GM21381 (cell line): ENCODE data around the gene KLHL17.
"Not testable (repeated sequence)": the region's sequence is repeated elsewhere in the genome, so short reads cannot be mapped to it uniquely, and the experiment has no call there.

Experiments
- ATAC-seq: cut with Tn5 transposase; IDR thresholded peaks from one replicate; pipeline ENCODE4 v1.9.1; 2021; ENCODE audit warnings: mild to moderate bottlenecking, moderate library complexity; ENCODE audit not compliant: unreplicated experiment

The KLHL17 gene

GRCh38 chr1:935751-936231, 24.6 kb upstream of the KLHL17 start:
- ATAC-seq, result no peak

GRCh38 chr1:936348-937264, 23.8 kb upstream of the KLHL17 start:
- no peak for ATAC-seq

DNA sequence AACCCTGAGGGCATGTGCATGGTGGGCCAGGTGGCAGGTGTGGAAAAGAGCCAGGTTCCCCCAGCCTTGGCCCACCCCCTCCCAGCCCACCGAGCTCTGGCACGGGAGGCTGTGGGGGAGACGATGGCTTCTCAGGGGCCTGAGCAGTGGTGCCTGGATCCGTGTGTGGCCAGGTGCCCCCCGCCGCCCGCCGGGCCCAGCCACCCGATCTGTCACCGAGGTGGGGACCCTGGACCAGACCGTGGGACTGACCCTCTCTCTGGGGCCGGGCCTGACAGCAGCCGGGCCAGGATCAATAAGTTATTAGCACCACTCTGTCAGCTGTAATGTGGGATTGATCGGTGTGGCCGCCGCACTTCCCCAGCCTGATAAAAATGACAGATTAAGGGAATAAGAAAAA, 22.9 kb upstream of the KLHL17 start:
- no peak for ATAC-seq

DNA sequence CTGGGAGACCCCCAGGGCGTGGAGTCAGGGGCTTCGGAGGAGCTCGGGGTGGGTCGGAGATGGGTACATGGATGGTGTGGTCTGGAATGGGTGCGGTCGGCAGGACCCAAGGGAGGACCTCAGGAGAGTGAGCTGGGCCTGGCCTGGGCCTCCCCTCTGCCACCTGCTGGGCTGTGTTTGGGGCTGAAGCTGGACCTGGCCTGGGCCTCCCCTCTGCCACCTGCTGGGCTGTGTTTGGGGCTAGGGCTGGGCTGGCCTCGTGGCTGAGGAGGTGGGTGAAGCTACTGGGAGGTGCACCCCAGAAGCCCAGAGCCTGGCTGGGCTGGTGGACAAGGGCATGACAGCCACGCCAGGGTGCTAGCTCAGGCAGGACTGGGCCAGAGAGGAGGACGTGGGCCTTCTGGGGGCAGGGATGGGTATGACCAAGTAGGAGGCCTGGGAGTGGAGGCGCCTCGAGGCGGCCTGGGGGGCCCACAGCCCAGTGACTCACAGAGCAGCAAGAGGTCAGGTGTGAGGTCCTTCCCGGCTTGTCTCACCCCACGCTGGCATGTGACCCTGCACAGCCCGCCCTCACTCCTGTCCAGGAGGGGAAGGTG, 22.2 kb upstream of the KLHL17 start:
- no peak for ATAC-seq

- no peak for ATAC-seq
These were observed 21.5 kb upstream of the KLHL17 start for GRCh38 chr1:938711-939489.

- ATAC-seq, result no peak
These were observed 20.8 kb upstream of the KLHL17 start for GRCh38 chr1:939511-940106.

GRCh38 chr1:940107-941014, 20.0 kb upstream of the KLHL17 start:
- no peak for ATAC-seq

GRCh38 chr1:941015-941587, 19.3 kb upstream of the KLHL17 start:
- ATAC-seq, result no peak

GRCh38 chr1:941588-942383, 18.6 kb upstream of the KLHL17 start:
- no peak for ATAC-seq

DNA sequence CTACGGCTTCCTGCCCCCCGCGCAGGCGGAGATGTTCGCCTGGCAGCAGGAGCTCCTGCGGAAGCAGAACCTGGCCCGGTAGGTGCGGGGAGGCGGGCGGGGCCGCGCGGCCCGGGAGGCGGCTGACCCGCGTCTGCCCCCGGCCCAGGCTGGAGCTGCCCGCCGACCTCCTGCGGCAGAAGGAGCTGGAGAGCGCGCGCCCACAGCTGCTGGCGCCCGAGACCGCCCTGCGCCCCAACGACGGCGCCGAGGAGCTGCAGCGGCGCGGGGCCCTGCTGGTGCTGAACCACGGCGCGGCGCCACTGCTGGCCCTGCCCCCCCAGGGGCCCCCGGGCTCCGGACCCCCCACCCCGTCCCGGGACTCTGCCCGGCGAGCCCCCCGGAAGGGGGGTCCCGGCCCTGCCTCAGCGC, 18.0 kb upstream of the KLHL17 start:
- no peak for ATAC-seq

- no peak for ATAC-seq
These were observed 17.4 kb upstream of the KLHL17 start for GRCh38 chr1:942864-943533.

DNA sequence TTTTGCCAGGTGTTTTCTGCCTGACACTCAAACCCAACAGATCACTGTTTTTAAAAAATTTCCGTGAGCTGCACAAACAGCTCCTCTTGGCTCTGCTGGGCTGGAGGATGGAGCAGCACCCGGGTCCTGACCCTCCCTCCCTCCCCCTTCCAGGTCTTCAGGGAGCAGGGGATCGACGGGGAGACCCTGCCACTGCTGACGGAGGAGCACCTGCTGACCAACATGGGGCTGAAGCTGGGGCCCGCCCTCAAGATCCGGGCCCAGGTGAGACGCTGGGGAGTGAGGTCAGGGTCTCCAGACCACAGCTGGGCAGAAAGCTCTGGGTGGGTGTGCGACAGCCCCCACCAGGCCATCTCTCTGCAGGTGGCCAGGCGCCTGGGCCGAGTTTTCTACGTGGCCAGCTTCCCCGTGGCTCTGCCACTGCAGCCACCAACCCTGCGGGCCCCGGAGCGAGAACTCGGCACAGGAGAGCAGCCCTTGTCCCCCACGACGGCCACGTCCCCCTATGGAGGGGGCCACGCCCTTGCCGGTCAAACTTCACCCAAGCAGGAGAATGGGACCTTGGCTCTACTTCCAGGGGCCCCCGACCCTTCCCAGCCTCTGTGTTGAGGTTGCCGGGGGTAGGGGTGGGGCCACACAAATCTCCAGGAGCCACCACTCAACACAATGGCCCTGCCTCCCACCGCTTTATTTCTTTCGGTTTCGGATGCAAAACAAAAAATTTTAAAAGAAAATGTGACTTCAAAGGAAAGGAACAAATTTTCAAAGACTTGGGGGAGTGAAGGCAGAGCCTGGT, 16.6 kb upstream of the KLHL17 start:
- ATAC-seq, result no peak

GRCh38 chr1:944341-945325, 15.8 kb upstream of the KLHL17 start:
- ATAC-seq, result no peak

DNA sequence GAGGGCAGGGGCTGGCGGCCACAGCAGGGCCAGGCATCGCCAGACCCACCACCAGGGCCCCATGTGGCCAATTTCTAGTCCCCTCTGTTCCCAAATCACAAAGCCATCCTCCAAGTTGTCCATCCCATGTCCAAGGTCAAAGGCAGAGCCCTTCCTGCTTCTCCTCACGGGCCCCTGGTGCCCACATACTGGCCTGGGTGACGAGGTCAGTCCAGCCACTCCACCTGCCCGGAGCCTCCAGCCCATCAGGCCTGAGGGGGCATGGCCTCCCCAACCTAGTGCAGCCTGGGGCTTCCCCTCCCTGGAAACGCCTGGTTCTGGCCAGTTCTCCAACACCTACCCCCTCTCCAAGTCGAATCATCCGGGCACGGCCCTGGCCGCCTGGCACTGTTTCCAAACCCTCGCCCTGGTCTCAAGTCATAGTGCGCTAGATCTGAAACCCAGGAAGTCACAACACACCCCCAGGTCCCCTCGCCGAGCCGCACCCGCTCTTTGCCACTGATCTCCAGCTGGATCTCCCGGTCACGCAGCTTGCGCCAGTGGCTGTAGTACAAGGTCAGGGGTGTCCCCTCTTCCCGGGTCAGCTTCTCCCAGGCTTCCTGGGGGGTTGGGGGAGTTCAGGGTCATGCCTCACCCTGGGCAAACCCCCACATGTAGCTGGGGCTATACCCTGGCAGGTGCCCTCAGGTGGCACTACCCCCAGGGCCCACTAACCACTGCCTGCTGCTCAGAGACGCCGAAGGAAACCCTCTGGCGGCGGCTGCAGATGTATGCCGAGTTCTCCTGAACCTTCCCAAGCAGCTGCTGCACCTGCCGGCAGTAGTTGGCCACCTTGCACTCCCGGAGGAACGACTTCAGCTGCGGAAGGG, 14.5 kb upstream of the KLHL17 start:
- ATAC-seq, result no peak

DNA sequence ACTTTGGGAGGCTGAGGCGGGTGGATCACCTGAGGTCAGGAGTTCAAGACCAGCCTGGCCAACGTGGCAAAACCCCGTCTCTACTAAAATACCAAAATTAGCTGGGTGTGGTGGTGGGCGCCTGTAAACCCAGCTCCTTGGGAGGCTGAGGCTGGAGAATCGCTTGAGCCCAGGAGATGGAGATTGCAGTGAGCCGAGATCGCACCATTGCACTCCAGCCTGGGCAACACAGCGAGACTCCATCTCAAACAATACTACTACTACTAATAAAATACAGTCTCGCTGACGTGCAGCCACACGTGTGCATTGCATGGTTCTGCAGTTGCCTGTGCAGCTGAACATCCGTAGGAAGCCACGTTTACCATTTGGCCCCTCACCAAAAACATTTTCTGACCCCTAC, 13.6 kb upstream of the KLHL17 start:
- ATAC-seq, result not testable (repeated sequence)
